Activated CD8-positive, alpha-beta T cell treated with anti-CD3 and anti-CD28 coated beads, Interleukin-2, amount 10 ng/mL, durations not matched to agents 7 days and 5 days (primary cell): ENCODE results near the gene SRPK3. TPM values are rescaled to one million over a fixed set of nuclear protein-coding genes. Genes with fewer than 3 reads are reported as not detected.

Source experiments
- ATAC-seq: fragments of 150-1000 bp; cut with Tn5 transposase; one replicate; pipeline ENCODE4 v1.10.0; 2021; ENCODE audit warnings: moderate library complexity
- CTCF ChIA-PET: fragments of 350-600 bp; sonication (Branson Sonifier 250); formaldehyde crosslinking; loops from one replicate; lab custom pipeline; 2021; ENCODE audit warnings: antibody characterized with exemption; lab: Charles Lee
- POLR2A ChIA-PET: fragments of 350-600 bp; sonication (Branson Sonifier 250); formaldehyde crosslinking; loops from one replicate; lab custom pipeline; 2021; ENCODE audit warnings: antibody characterized with exemption; lab: Charles Lee
- DNase-seq: peaks from one replicate; pipeline ENCODE4 v3.0.0-alpha.2; 2020
- H3K27ac Mint-ChIP-seq: one replicate; pipeline ENCODE4 v1.8.0; 2021; ENCODE audit warnings: mild to moderate bottlenecking, mixed read lengths
- H3K27me3 Mint-ChIP-seq: one replicate; pipeline ENCODE4 v1.8.0; 2021; ENCODE audit warnings: low read depth, mixed read lengths
- H3K36me3 Mint-ChIP-seq: one replicate; pipeline ENCODE4 v1.8.0; 2021; ENCODE audit warnings: low read depth, mixed read lengths
- H3K4me1 Mint-ChIP-seq: one replicate; pipeline ENCODE4 v1.8.0; 2021; ENCODE audit warnings: low read depth, mixed read lengths
- H3K4me3 Mint-ChIP-seq: one replicate; pipeline ENCODE4 v1.8.0; 2021; ENCODE audit warnings: mild to moderate bottlenecking, mixed read lengths
- H3K9me3 Mint-ChIP-seq: one replicate; pipeline ENCODE4 v1.8.0; 2022; ENCODE audit warnings: mixed read lengths; ENCODE audit not compliant: insufficient read depth
- total RNA-seq, 2 experiments: library from RNA; stranded (reverse); gene quantifications; one replicate each; pipeline ENCODE4 v1.2.3, GENCODE V29; 2021

SRPK3 gene
- total RNA-seq, 2 experiments from 2014 or later: not detected

- POLR2A ChIA-PET: no interaction called here
- no peak overlapping the region for H3K4me3 Mint-ChIP-seq
- H3K4me1 Mint-ChIP-seq: peaks cover 37% of the 10 kb centered on the region
These were observed 43.5 kb downstream of the SRPK3 start for GRCh38 chrX:153824348-153824747.

DNA sequence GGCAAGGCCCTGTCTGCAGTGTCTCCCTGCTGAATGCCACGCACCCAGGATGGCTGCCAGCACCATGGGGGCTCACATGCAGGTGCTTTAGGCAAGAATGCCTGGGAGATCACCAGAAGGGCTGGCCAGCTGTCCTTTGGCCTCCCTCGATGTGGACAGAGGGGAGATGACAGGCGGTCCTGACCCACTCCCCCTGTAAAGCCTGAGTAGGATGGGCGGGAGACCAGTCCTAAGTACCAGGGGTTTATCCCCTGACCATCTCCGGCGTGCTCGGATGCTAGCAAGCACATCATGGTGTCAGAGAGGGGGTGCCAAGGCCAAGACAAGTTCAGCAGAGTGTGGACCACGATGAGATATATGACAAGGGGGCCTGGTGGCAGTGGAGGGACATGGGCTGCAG is 44.2 kb downstream of the SRPK3 start:
- Mint-ChIP-seq H3K27me3 (peaks cover 27% of the 10 kb centered on the region), H3K4me3 (no peak overlapping the region), H3K36me3 (no peaks in the 10 kb centered on the region), H3K27ac (no peak overlapping the region), H3K9me3 (no peaks in the 10 kb centered on the region), H3K4me1 (peaks cover 33% of the 10 kb centered on the region)
- CTCF ChIA-PET: no interaction called here
- ATAC-seq (no peak), DNase-seq (no peak)
- POLR2A ChIA-PET: no interaction called here

More at GRCh38 chrX:153824348-153824747, 43.5 kb downstream of the SRPK3 start:
- no peak overlapping the region for H3K27ac Mint-ChIP-seq
- no peak for DNase-seq
- H3K9me3 Mint-ChIP-seq: no peaks in the 10 kb centered on the region
- CTCF ChIA-PET: no interaction called here
- ATAC-seq: no peak
- H3K27me3 Mint-ChIP-seq: peaks cover 26% of the 10 kb centered on the region
- no peaks in the 10 kb centered on the region for H3K36me3 Mint-ChIP-seq

DNA sequence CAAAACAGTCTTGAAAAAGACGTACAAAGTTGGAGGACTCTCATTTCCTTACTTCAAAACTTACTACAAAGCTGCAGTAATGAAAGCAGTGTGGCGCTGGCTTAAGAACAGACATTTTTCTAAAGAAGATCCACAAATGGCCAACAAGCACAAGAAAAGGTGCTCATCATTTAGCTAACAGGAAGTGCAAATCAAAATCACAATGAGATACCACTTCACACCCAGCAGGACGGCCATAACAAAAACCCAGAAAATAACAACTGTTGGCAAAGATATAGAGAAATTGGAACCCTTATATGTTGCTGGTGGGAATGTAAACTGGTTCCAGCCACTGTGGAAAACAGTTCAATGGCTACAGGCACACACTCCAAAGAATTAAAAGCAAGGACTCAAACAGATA is 46.2 kb downstream of the SRPK3 start:
- ChIA-PET CTCF (no interaction called here), POLR2A (no interaction called here)
- Mint-ChIP-seq H3K36me3 (no peaks in the 10 kb centered on the region), H3K9me3 (no peaks in the 10 kb centered on the region), H3K27ac (no peak overlapping the region), H3K4me1 (peaks cover 18% of the 10 kb centered on the region), H3K4me3 (no peak overlapping the region), H3K27me3 (peaks cover 35% of the 10 kb centered on the region)
- ATAC-seq (no peak), DNase-seq (no peak)

- peaks cover 10% of the 10 kb centered on the region for H3K4me1 Mint-ChIP-seq
- H3K9me3 Mint-ChIP-seq: no peaks in the 10 kb centered on the region
- no peak overlapping the region for H3K4me3 Mint-ChIP-seq
- peaks cover 37% of the 10 kb centered on the region for H3K27me3 Mint-ChIP-seq
- no peak overlapping the region for H3K27ac Mint-ChIP-seq
- ChIA-PET POLR2A (no interaction called here), CTCF (interaction anchor here (0.5 kb wide), 1 partner anchor 8 kb away, joined by 3 read pairs; no protein-coding TSS in a partner anchor)
- DNase-seq: no peak
- no peak for ATAC-seq
- H3K36me3 Mint-ChIP-seq: no peaks in the 10 kb centered on the region
These were observed 47.1 kb downstream of the SRPK3 start for GRCh38 chrX:153827903-153828302.

DNA sequence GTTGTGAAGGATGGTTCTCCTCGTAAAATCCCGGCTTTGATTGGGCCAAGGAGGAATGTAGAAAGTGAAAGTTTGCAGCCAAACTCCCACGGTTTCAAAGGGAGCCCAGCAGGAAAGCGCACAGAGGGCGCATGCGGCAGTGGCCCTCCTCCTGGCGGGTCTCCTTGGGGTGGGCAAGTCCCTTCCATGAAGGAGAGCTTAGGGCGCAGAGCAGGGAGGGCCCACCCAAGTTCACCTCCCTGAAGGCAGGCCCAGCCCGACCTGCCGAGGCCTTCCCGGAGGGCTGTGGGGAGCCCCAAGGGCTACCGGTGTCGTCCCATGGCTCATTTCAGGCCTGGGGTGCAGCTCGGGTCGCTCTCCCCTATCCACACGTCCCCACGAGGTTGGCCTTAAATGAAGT is 47.5 kb downstream of the SRPK3 start:
- peaks cover 10% of the 10 kb centered on the region for H3K4me1 Mint-ChIP-seq
- DNase-seq (no peak), ATAC-seq (no peak)
- no peak overlapping the region for H3K27ac Mint-ChIP-seq
- ChIA-PET POLR2A (no interaction called here), CTCF (interaction anchor here (0.5 kb wide), 1 partner anchor 8 kb away, joined by 3 read pairs; no protein-coding TSS in a partner anchor)
- H3K4me3 Mint-ChIP-seq: no peak overlapping the region
- peaks cover 41% of the 10 kb centered on the region for H3K27me3 Mint-ChIP-seq
- no peaks in the 10 kb centered on the region for H3K36me3 Mint-ChIP-seq
- no peaks in the 10 kb centered on the region for H3K9me3 Mint-ChIP-seq

DNA sequence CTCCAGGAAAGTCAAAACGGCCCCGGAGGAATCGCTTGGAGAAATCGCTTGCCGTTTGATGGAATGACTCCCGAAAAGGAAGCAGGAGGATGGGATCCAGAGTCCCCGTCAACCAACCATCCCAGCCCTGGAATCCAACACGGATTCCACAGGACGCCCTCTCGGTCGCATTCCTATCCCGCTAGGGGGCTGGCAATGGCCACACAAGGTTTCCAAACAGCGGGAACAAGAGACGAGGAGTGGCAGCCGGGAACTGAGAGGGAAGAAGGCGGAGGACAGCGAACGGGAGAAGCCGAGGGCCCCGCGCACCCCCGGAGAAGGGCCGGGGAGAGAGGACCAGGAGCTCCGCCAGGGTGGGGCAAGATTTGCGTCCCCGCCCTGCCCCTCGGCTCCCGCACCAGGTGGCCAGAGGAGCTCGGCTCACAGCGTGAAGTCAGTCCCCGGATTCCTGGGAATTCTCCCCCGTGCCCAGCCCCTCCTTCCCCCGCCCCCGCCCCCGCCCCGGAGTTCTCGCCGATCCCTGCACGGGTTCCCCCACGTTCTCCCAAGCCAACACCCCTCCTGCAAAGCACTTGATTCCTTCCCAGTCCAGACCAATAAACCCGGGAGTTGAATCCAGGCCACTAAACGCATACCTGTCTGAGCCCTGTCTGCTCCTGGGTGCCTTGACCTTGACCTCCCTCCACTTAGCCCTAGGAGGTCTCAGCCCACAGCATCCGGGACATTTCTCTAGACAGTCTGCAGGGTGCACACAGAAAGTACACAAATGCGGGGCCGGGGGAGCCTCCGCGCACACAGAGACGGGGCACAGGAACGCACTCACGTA is 48.1 kb downstream of the SRPK3 start:
- no peak overlapping the region for H3K4me3 Mint-ChIP-seq
- ChIA-PET CTCF (no interaction called here), POLR2A (no interaction called here)
- no peaks in the 10 kb centered on the region for H3K9me3 Mint-ChIP-seq
- H3K27ac Mint-ChIP-seq: no peak overlapping the region
- H3K4me1 Mint-ChIP-seq: peaks cover 6% of the 10 kb centered on the region
- ATAC-seq (no peak), DNase-seq (no peak)
- H3K36me3 Mint-ChIP-seq: no peaks in the 10 kb centered on the region
- peaks cover 36% of the 10 kb centered on the region for H3K27me3 Mint-ChIP-seq

- H3K27ac Mint-ChIP-seq: no peak overlapping the region
- H3K27me3 Mint-ChIP-seq: peaks cover 35% of the 10 kb centered on the region
- peaks cover 4% of the 10 kb centered on the region for H3K4me1 Mint-ChIP-seq
- no peak for DNase-seq
- no peak overlapping the region for H3K4me3 Mint-ChIP-seq
- no peaks in the 10 kb centered on the region for H3K36me3 Mint-ChIP-seq
- H3K9me3 Mint-ChIP-seq: no peaks in the 10 kb centered on the region
- ATAC-seq: no peak
- ChIA-PET POLR2A (no interaction called here), CTCF (no interaction called here)
These were observed 48.6 kb downstream of the SRPK3 start for GRCh38 chrX:153829549-153829798.

- ChIA-PET POLR2A (no interaction called here), CTCF (no interaction called here)
- ATAC-seq (peak; percentile 42), DNase-seq (no peak)
- Mint-ChIP-seq H3K9me3 (no peaks in the 10 kb centered on the region), H3K4me3 (no peak within 1 kb of the TSS), H3K27ac (no peak within 1 kb of the TSS), H3K27me3 (peaks cover 37% of the 10 kb centered on the region), H3K4me1 (peaks cover 4% of the 10 kb centered on the region), H3K36me3 (no peaks in the 10 kb centered on the region)
These were observed 49.2 kb downstream of the SRPK3 start, which contains the start of gene PDZD4 for GRCh38 chrX:153829799-153830639. PDZD4 (minus strand) TSS chrX:153830544; CDS start chrX:153830298, 246 bp downstream.

GRCh38 chrX:153830640-153831428 is 50.0 kb downstream of the SRPK3 start:
- DNase-seq (no peak), ATAC-seq (no peak)
- H3K36me3 Mint-ChIP-seq: no peaks in the 10 kb centered on the region
- H3K27me3 Mint-ChIP-seq: peaks cover 31% of the 10 kb centered on the region
- no peak overlapping the region for H3K4me3 Mint-ChIP-seq
- H3K4me1 Mint-ChIP-seq: peaks cover 2% of the 10 kb centered on the region
- H3K27ac Mint-ChIP-seq: no peak overlapping the region
- H3K9me3 Mint-ChIP-seq: no peaks in the 10 kb centered on the region
- ChIA-PET CTCF (no interaction called here), POLR2A (no interaction called here)

- Mint-ChIP-seq H3K27ac (no peak overlapping the region), H3K4me1 (peaks cover 2% of the 10 kb centered on the region), H3K27me3 (peaks cover 31% of the 10 kb centered on the region), H3K9me3 (no peaks in the 10 kb centered on the region), H3K36me3 (no peaks in the 10 kb centered on the region), H3K4me3 (no peak overlapping the region)
- ChIA-PET CTCF (no interaction called here), POLR2A (no interaction called here)
- DNase-seq (no peak), ATAC-seq (no peak)
These were observed 50.7 kb downstream of the SRPK3 start for GRCh38 chrX:153831429-153832150.

DNA sequence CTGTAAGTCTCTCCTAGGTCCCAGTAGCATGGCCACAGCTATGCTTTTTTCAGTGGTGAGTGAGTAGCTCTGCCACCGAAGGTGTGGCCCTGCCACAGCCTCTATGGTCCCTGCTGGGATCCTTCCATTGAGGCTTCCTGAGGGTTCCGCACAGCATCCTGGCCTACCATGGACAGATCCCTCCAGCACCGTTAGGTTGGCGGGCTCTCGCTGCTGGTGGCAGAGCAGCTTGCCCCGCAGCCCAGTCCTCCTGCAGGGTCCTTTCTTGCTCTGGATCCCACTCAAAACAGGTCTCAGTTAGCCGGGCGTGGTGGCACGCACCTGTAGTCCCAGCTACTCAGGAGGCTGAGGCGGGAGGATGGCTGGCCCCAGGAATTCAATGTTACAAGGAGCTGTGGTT is 51.9 kb downstream of the SRPK3 start:
- Mint-ChIP-seq H3K36me3 (no peaks in the 10 kb centered on the region), H3K9me3 (no peaks in the 10 kb centered on the region), H3K27ac (no peak overlapping the region), H3K4me1 (no peaks in the 10 kb centered on the region), H3K27me3 (peaks cover 22% of the 10 kb centered on the region), H3K4me3 (no peak overlapping the region)
- DNase-seq: no peak
- CTCF ChIA-PET: no interaction called here
- POLR2A ChIA-PET: no interaction called here
- ATAC-seq: no peak
